HG03280 (cell line): ENCODE data around the gene CLBA1.
"Not testable (repeated sequence)": the region's sequence is repeated elsewhere in the genome, so short reads cannot be mapped to it uniquely, and the experiment has no call there.

ENCODE experiments used
- ATAC-seq: cut with Tn5 transposase; IDR thresholded peaks from one replicate; pipeline ENCODE4 v1.9.1; 2021; ENCODE audit warnings: mild to moderate bottlenecking, moderate library complexity; ENCODE audit not compliant: unreplicated experiment

The CLBA1 gene

GRCh38 chr14:104947881-104948735, 37.5 kb upstream of the CLBA1 start:
- ATAC-seq: not testable (repeated sequence)

- ATAC-seq: no peak
These were observed 36.9 kb upstream of the CLBA1 start for GRCh38 chr14:104948736-104949031.

GRCh38 chr14:104949406-104949955, 36.1 kb upstream of the CLBA1 start:
- ATAC-seq: not testable (repeated sequence)

GRCh38 chr14:104950021-104950420, 35.6 kb upstream of the CLBA1 start:
- ATAC-seq: no peak

- not testable (repeated sequence) for ATAC-seq
These were observed 34.9 kb upstream of the CLBA1 start for GRCh38 chr14:104950701-104951100.

- ATAC-seq: not testable (repeated sequence)
These were observed 33.5 kb upstream of the CLBA1 start for GRCh38 chr14:104951863-104952657.

GRCh38 chr14:104953097-104953496, 32.5 kb upstream of the CLBA1 start:
- no peak for ATAC-seq

- no peak for ATAC-seq
These were observed 31.5 kb upstream of the CLBA1 start for GRCh38 chr14:104953896-104954656.

- ATAC-seq: no peak
These were observed 30.7 kb upstream of the CLBA1 start for GRCh38 chr14:104954746-104955395.

- ATAC-seq: no peak
These were observed 30.2 kb upstream of the CLBA1 start for GRCh38 chr14:104955396-104955770.

- ATAC-seq: no peak
These were observed 29.2 kb upstream of the CLBA1 start for GRCh38 chr14:104956290-104956890.

GRCh38 chr14:104957146-104958113, 28.2 kb upstream of the CLBA1 start:
- no peak for ATAC-seq

- no peak for ATAC-seq
These were observed 21.0 kb upstream of the CLBA1 start for GRCh38 chr14:104964546-104964945.

GRCh38 chr14:104965561-104966231, 19.9 kb upstream of the CLBA1 start:
- ATAC-seq: no peak

GRCh38 chr14:104966261-104966865, 19.2 kb upstream of the CLBA1 start:
- no peak for ATAC-seq

- no peak for ATAC-seq
These were observed 18.6 kb upstream of the CLBA1 start for GRCh38 chr14:104966981-104967385.

- ATAC-seq: no peak
These were observed 18.0 kb upstream of the CLBA1 start for GRCh38 chr14:104967386-104968152.
